H1 (cell line): ENCODE data around the gene TTC34.

ENCODE experiments used
- CTCF ChIP-seq, 3 experiments: IDR thresholded peaks; 1 replicate in 2 of 3; 2 replicates in 1 of 3; pipeline versions ENCODE4 v1.5.1 to v1.6.1; 2011; ENCODE audit warnings: low read length in 3 of 3, mild to moderate bottlenecking in 3 of 3, inconsistent platforms in 2 of 3, low read depth in 1 of 3, moderate library complexity in 1 of 3; ENCODE audit not compliant: insufficient read depth in 1 of 3; ENCODE audit errors: control extremely low read depth in 1 of 3
- GABPA ChIP-seq: IDR thresholded peaks from 2 replicates; pipeline ENCODE4 v1.6.1; 2011; ENCODE audit warnings: mild to moderate bottlenecking, low read length, moderate library complexity, borderline replicate concordance; ENCODE audit not compliant: insufficient read depth
- POLR2AphosphoS5 ChIP-seq: IDR thresholded peaks from 2 replicates; pipeline ENCODE4 v1.6.1; 2011; ENCODE audit warnings: low read depth, low read length

GRCh38 chr1:2642560-2643413 is 158.7 kb downstream of the TTC34 start:
- no peak for TF ChIP-seq CTCF (IDR thresholded peaks at IDR 0.05; ENCODE audit: control extremely low read depth in 1 of 3, insufficient read depth in 1 of 3, low read depth in 1 of 3, low read length in 3 of 3)
- no peak for TF ChIP-seq GABPA
- TF ChIP-seq POLR2AphosphoS5, result no peak
